K562 (cell line): ENCODE measurements around the gene ACAD10. TPM values are rescaled to one million over a fixed set of nuclear protein-coding genes. Genes with fewer than 3 reads are reported as not detected.
"Not testable (repeated sequence)": the region's sequence is repeated elsewhere in the genome, so short reads cannot be mapped to it uniquely, and the experiment has no call there.

Source experiments
- ATAC-seq: fragments of 200-7000 bp; cut with Tn5 transposase; 3 replicates; pipeline ENCODE4 v1.9.1; 2020; ENCODE audit warnings: moderate library complexity
- BruUV-seq: library from RNA; stranded (reverse); fragments of 400-500 nt; replicated peaks from 2 replicates; lab custom pipeline; 2021; lab: Mats Ljungman, UMichigan
- CTCF ChIA-PET: fragments of 300-600 bp; formaldehyde crosslinking; extraction: SDS; loops from one replicate; lab custom pipeline; 2021; ENCODE audit warnings: low intra/inter-chr PET ratio; lab: Yijun Ruan, JAX
- POLR2A ChIA-PET: fragments of 300-600, 350-650 bp; sonication (Branson Sonifier 250); formaldehyde crosslinking; extraction: SDS; loops from one replicate; lab custom pipeline; 2021; ENCODE audit warnings: antibody characterized with exemption, inconsistent platforms; lab: Yijun Ruan, JAX
- DNase-seq, 4 experiments: peaks; one replicate each; pipeline versions ENCODE4 v3.0.0 to v3.0.0-alpha.2; 2011 to 2018; ENCODE audit warnings: low spot score in 3 of 4, mixed read lengths in 3 of 4; ENCODE audit errors: extremely low read depth in 1 of 4
- FAIRE-seq: peaks from 2 replicates; lab custom pipeline; 2011; peaks lifted over from hg19 to GRCh38; lab: Jason Lieb, UNC
- H2AFZ ChIP-seq: 2 replicates; pipeline ENCODE4 v1.6.0; 2011; ENCODE audit warnings: low read depth, low read length, control low read depth, inconsistent platforms
- H3K27ac ChIP-seq: fragments of 200-600 bp; 3 replicates; pipeline ENCODE4 v1.8.0; 2011; ENCODE audit warnings: low read depth, mild to moderate bottlenecking, control low read depth, inconsistent platforms, low read length, moderate library complexity, mixed read lengths; ENCODE audit errors: extremely low read depth
- H3K27me3 ChIP-seq, 2 experiments: fragments of 300-600 bp in 1 of 2; 2 replicates in 1 of 2; 3 replicates in 1 of 2; pipeline versions ENCODE4 v1.6.0 to v1.8.0; 2011; ENCODE audit warnings: inconsistent platforms in 2 of 2, low read length in 2 of 2, mild to moderate bottlenecking in 1 of 2, mixed read lengths in 1 of 2, moderate library complexity in 1 of 2; ENCODE audit not compliant: control insufficient read depth in 2 of 2, insufficient read depth in 2 of 2
- H3K36me3 ChIP-seq: fragments of 300-600 bp; 3 replicates; pipeline ENCODE4 v1.8.0; 2011; ENCODE audit warnings: mild to moderate bottlenecking, low read length, inconsistent platforms; ENCODE audit not compliant: control insufficient read depth, insufficient read depth
- H3K4me1 ChIP-seq, 2 experiments: fragments of 200-600 bp in 1 of 2; replicated peaks in 1 of 2; 2 replicates in 1 of 2; 3 replicates in 1 of 2; pipeline versions ENCODE4 v1.5.1 to v1.8.0; 2011; ENCODE audit warnings: inconsistent platforms in 2 of 2, low read length in 2 of 2, mild to moderate bottlenecking in 1 of 2, mixed read lengths in 1 of 2, moderate library complexity in 1 of 2; ENCODE audit not compliant: control insufficient read depth in 2 of 2, insufficient read depth in 2 of 2
- H3K4me2 ChIP-seq: 2 replicates; pipeline ENCODE4 v1.6.1; 2011; ENCODE audit warnings: low read length, control low read depth, inconsistent platforms, mixed read lengths; ENCODE audit not compliant: insufficient read depth
- H3K4me3 ChIP-seq: fragments of 200-600 bp; sonication (generic), shearing (Covaris generic); 2 replicates; pipeline ENCODE4 v1.5.1; 2016; ENCODE audit warnings: control low read depth, inconsistent platforms
- H3K79me2 ChIP-seq: fragments of 200-600 bp; 3 replicates; pipeline ENCODE4 v1.8.0; 2011; ENCODE audit warnings: low read length, inconsistent platforms; ENCODE audit not compliant: control insufficient read depth, insufficient read depth
- H3K9ac ChIP-seq, 2 experiments: 2 replicates each; pipeline versions ENCODE4 v1.6.0 to v1.6.1; 2011; ENCODE audit warnings: low read depth in 2 of 2, low read length in 2 of 2, control low read depth in 1 of 2, inconsistent platforms in 1 of 2, mild to moderate bottlenecking in 1 of 2, mixed read lengths in 1 of 2; ENCODE audit not compliant: insufficient read depth in 1 of 2
- H3K9me1 ChIP-seq: one replicate; pipeline ENCODE4 v1.6.0; 2011; ENCODE audit warnings: inconsistent platforms, mild to moderate bottlenecking, low read length, moderate library complexity; ENCODE audit not compliant: control insufficient read depth, insufficient read depth
- H3K9me3 ChIP-seq: replicated peaks from 2 replicates; pipeline ENCODE4 v1.5.1; 2011; ENCODE audit warnings: low read depth, low read length, inconsistent platforms; ENCODE audit not compliant: control insufficient read depth, insufficient read depth
- H4K20me1 ChIP-seq: replicated peaks from 2 replicates; pipeline ENCODE4 v1.6.1; 2011; ENCODE audit warnings: low read length, inconsistent platforms, mixed read lengths; ENCODE audit not compliant: control insufficient read depth, insufficient read depth
- CHD2 ChIP-seq: IDR thresholded peaks from 2 replicates; pipeline ENCODE4 v1.6.1; 2011; ENCODE audit warnings: low read depth, low read length
- ZNF431 ChIP-seq: sonication (generic); formaldehyde crosslinking; IDR thresholded peaks from 2 replicates; pipeline ENCODE4 v1.8.0; 2022; ENCODE audit warnings: mild to moderate bottlenecking, missing genetic modification reagents
- WGBS: fragments of 100-300 bp; shearing (Covaris generic); methylation state at CpG from one replicate; pipeline ENCODE4 v1.1.6; 2016; ENCODE audit warnings: low coverage, mixed read lengths; ENCODE audit not compliant: insufficient coverage; ENCODE audit errors: missing lambda C conversion rate; 5-methylcytosine and 5-hydroxymethylcytosine counted together
- in situ Hi-C: fragments of 300-500 bp; cut with MboI; formaldehyde crosslinking; loops from 4 replicates; pipeline ENCODE4 v1.15.0; 2018; ENCODE audit warnings: inconsistent platforms, mixed read lengths
- intact Hi-C: fragments of 100-400 bp; cut with micrococcal nuclease; formaldehyde crosslinking; loops from 2 replicates; pipeline ENCODE4 v1.14.2; 2022
- polyA plus RNA-seq, 8 experiments: library from polyadenylated mRNA; depleted of rRNA in 4 of 8; stranded (reverse) in 5 of 8; unstranded in 3 of 8; fragments of >200 nt; fragmentation: Nextera tagmentation in 2 of 8; fragmentation: Illumina TruSeq in 1 of 8; extraction: Ambion mirVana in 2 of 8; extraction: Trizol in 1 of 8; gene quantifications; 2 replicates each; pipeline versions ENCODE4 v1.2.1 to v1.2.3, GENCODE V29; 2011 to 2014; ENCODE audit warnings: inconsistent platforms in 1 of 8, missing spikeins in 1 of 8
- total RNA-seq, 7 experiments: library from RNA; depleted of rRNA in 6 of 7; stranded (reverse); fragments of >200 nt in 6 of 7; fragmentation: Illumina TruSeq in 2 of 7; extraction: Trizol in 2 of 7; gene quantifications; 2 replicates each; pipeline versions ENCODE4 v1.2.1 to v1.2.3, GENCODE V29; 2011 to 2021; ENCODE audit warnings: low replicate concordance in 1 of 7
- TF ChIP-seq, protein P1 (sequence below), 2 experiments: IDR thresholded peaks in 1 of 2; conservative IDR thresholded peaks in 1 of 2; 2 replicates each; pipeline ENCODE4 v1.6.1; 2016; ENCODE audit warnings: low read depth in 2 of 2, mild to moderate bottlenecking in 1 of 2, missing compliant biosample characterization in 1 of 2, missing genetic modification characterization in 1 of 2, moderate library complexity in 1 of 2
- TF ChIP-seq, protein P2 (sequence below): fragments of 450-650 bp; IDR thresholded peaks from 2 replicates; pipeline ENCODE4 v1.6.1; 2016

Gene ACAD10
- total and polyA plus RNA-seq, 9 of the 15 experiments (the other 6 are each of a cell fraction or from before 2014, with no cell fraction given) = 2.3 to 19.2 (median 12.0) TPM

- H2AFZ ChIP-seq, intact Hi-C loops, in situ Hi-C loops, H3K27me3 ChIP-seq, DNase-seq, CTCF ChIA-PET, H3K4me2 ChIP-seq, H4K20me1 ChIP-seq, H3K36me3 ChIP-seq, FAIRE-seq, H3K9ac ChIP-seq, H3K9me3 ChIP-seq, BruUV-seq, H3K27ac ChIP-seq, H3K9me1 ChIP-seq, ATAC-seq, H3K79me2 ChIP-seq, H3K4me3 ChIP-seq: not testable (repeated sequence)
- POLR2A ChIA-PET = interaction anchor here (0.8 to 2.7 kb wide), 4 partner anchors 10 to 27 kb away, joined by 3 to 12 read pairs (median 4); no protein-coding TSS in a partner anchor
- TF ChIP-seq, protein P1, sequence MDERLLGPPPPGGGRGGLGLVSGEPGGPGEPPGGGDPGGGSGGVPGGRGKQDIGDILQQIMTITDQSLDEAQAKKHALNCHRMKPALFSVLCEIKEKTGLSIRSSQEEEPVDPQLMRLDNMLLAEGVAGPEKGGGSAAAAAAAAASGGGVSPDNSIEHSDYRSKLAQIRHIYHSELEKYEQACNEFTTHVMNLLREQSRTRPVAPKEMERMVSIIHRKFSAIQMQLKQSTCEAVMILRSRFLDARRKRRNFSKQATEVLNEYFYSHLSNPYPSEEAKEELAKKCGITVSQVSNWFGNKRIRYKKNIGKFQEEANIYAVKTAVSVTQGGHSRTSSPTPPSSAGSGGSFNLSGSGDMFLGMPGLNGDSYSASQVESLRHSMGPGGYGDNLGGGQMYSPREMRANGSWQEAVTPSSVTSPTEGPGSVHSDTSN (CRISPR knock-in tag; IDR thresholded peaks at IDR 0.05; ENCODE audit: low read depth) = not testable (repeated sequence)
- TF ChIP-seq, protein P1 (tag; conservative IDR thresholded peaks at IDR 0.05; ENCODE audit: low read depth) = peak; percentile 45; the same call in 1 of the 2 replicates
- TF ChIP-seq CHD2 (peak; percentile 68; the same call in 1 of the 2 replicates), ZNF431 (peak; percentile 42; the same call in 1 of the 2 replicates)
- TF ChIP-seq, protein P2, sequence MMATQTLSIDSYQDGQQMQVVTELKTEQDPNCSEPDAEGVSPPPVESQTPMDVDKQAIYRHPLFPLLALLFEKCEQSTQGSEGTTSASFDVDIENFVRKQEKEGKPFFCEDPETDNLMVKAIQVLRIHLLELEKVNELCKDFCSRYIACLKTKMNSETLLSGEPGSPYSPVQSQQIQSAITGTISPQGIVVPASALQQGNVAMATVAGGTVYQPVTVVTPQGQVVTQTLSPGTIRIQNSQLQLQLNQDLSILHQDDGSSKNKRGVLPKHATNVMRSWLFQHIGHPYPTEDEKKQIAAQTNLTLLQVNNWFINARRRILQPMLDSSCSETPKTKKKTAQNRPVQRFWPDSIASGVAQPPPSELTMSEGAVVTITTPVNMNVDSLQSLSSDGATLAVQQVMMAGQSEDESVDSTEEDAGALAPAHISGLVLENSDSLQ = peak; percentile 88
- WGBS = 26% methylated on average over 9 of the region's 10 CpGs
- peaks cover 20 to 22% of the 10 kb centered on the region in 2 experiments for H3K4me1 ChIP-seq
Measured at GRCh38 chr12:111763552-111763951, 77.7 kb downstream of the ACAD10 start.
